SK-N-SH treated with all-trans-retinoic acid at 6 μM for 48 hours (cell line): ENCODE measurements around the gene CRAMP1.

Source experiments
- ATAC-seq: fragments of 200-7000 bp; cut with Tn5 transposase; 3 replicates; pipeline ENCODE4 v1.9.1; 2020; ENCODE audit warnings: mild to moderate bottlenecking, moderate library complexity
- BACH2 ChIP-seq: fragments of 250-450 bp; sonication (Bioruptor Pico); IDR thresholded peaks from 2 replicates; pipeline ENCODE4 v1.9.0; 2021; ENCODE audit warnings: mild to moderate bottlenecking, borderline replicate concordance
- CSDC2 ChIP-seq: fragments of 250-450 bp; sonication (Bioruptor Pico); IDR thresholded peaks from 2 replicates; pipeline ENCODE4 v1.5.0; 2020; ENCODE audit warnings: mild to moderate bottlenecking, moderate library complexity
- ESRRG ChIP-seq: fragments of 250-450 bp; sonication (Bioruptor Pico); IDR thresholded peaks from 2 replicates; pipeline ENCODE4 v1.6.1; 2021; ENCODE audit warnings: mild to moderate bottlenecking
- GLIS3 ChIP-seq: fragments of 250-450 bp; sonication (Bioruptor Pico); IDR thresholded peaks from 2 replicates; pipeline ENCODE4 v1.5.0; 2020; ENCODE audit warnings: mild to moderate bottlenecking, moderate library complexity
- ISL1 ChIP-seq: fragments of 250-450 bp; sonication (Bioruptor Pico); IDR thresholded peaks from 2 replicates; pipeline ENCODE4 v2.1.2; 2022; ENCODE audit warnings: mild to moderate bottlenecking, moderate library complexity
- OSR1 ChIP-seq: fragments of 250-450 bp; sonication (Bioruptor Pico); IDR thresholded peaks from 2 replicates; pipeline ENCODE4 v1.8.0; 2022; ENCODE audit warnings: moderate library complexity, mild to moderate bottlenecking, inconsistent platforms
- PPARA ChIP-seq: fragments of 250-450 bp; sonication (Bioruptor Pico); IDR thresholded peaks from 2 replicates; pipeline ENCODE4 v1.5.0; 2020; ENCODE audit warnings: mild to moderate bottlenecking, borderline replicate concordance
- RARB ChIP-seq: fragments of 250-450 bp; sonication (Bioruptor Pico); IDR thresholded peaks from 2 replicates; pipeline ENCODE4 v1.8.0; 2021; ENCODE audit warnings: mild to moderate bottlenecking, moderate library complexity
- SNAI2 ChIP-seq: fragments of 250-450 bp; sonication (Bioruptor Pico); IDR thresholded peaks from 2 replicates; pipeline ENCODE4 v1.5.0; 2020; ENCODE audit warnings: mild to moderate bottlenecking, moderate library complexity
- TCF4 ChIP-seq: fragments of 250-450 bp; sonication (Bioruptor Pico); IDR thresholded peaks from 2 replicates; pipeline ENCODE4 v1.8.0; 2021; ENCODE audit warnings: mild to moderate bottlenecking, moderate library complexity, borderline replicate concordance
- TOX ChIP-seq: fragments of 250-450 bp; sonication (Bioruptor Pico); IDR thresholded peaks from 2 replicates; pipeline ENCODE4 v1.8.0; 2021; ENCODE audit warnings: mild to moderate bottlenecking, moderate library complexity, borderline replicate concordance
- ZC3H10 ChIP-seq: fragments of 250-450 bp; sonication (Bioruptor Pico); IDR thresholded peaks from 2 replicates; pipeline ENCODE4 v1.5.1; 2021; ENCODE audit warnings: mild to moderate bottlenecking, moderate library complexity
- ZFP3 ChIP-seq: fragments of 250-450 bp; sonication (Bioruptor Pico); IDR thresholded peaks from 2 replicates; pipeline ENCODE4 v1.5.0; 2020; ENCODE audit warnings: mild to moderate bottlenecking, moderate library complexity
- ZNF565 ChIP-seq: fragments of 450-650 bp; formaldehyde crosslinking; conservative IDR thresholded peaks from 2 replicates; pipeline ENCODE4 v1.5.0; 2020; ENCODE audit warnings: low read depth, mild to moderate bottlenecking, moderate library complexity
- ZNF70 ChIP-seq: fragments of 450-650 bp; formaldehyde crosslinking; IDR thresholded peaks from 2 replicates; pipeline ENCODE4 v1.5.0; 2020; ENCODE audit warnings: mild to moderate bottlenecking, moderate library complexity
- ZNF8 ChIP-seq: fragments of 450-650 bp; formaldehyde crosslinking; IDR thresholded peaks from 2 replicates; pipeline ENCODE4 v1.5.0; 2020; ENCODE audit warnings: mild to moderate bottlenecking, moderate library complexity
- TF ChIP-seq, protein P1 (sequence below): fragments of 250-450 bp; sonication (Bioruptor Pico); IDR thresholded peaks from 2 replicates; pipeline ENCODE4 v1.5.0; 2020; ENCODE audit warnings: mild to moderate bottlenecking, moderate library complexity
- TF ChIP-seq, protein P2 (sequence below): fragments of 250-450 bp; sonication (Bioruptor Pico); IDR thresholded peaks from 2 replicates; pipeline ENCODE4 v1.8.0; 2020; ENCODE audit warnings: mild to moderate bottlenecking, moderate library complexity, borderline replicate concordance
- TF ChIP-seq, protein P3 (sequence below): fragments of 250-450 bp; sonication (Bioruptor Pico); IDR thresholded peaks from 2 replicates; pipeline ENCODE4 v1.5.1; 2020; ENCODE audit warnings: low read depth, mild to moderate bottlenecking, moderate library complexity
- TF ChIP-seq, protein P4 (sequence below): fragments of 250-450 bp; sonication (Bioruptor Pico); IDR thresholded peaks from 2 replicates; pipeline ENCODE4 v1.5.1; 2021; ENCODE audit warnings: mild to moderate bottlenecking, moderate library complexity
- TF ChIP-seq, protein P5 (sequence below): fragments of 250-450 bp; sonication (Bioruptor Pico); IDR thresholded peaks from 2 replicates; pipeline ENCODE4 v1.8.0; 2021; ENCODE audit warnings: low read depth, mild to moderate bottlenecking, moderate library complexity, borderline replicate concordance

CRAMP1 gene

DNA sequence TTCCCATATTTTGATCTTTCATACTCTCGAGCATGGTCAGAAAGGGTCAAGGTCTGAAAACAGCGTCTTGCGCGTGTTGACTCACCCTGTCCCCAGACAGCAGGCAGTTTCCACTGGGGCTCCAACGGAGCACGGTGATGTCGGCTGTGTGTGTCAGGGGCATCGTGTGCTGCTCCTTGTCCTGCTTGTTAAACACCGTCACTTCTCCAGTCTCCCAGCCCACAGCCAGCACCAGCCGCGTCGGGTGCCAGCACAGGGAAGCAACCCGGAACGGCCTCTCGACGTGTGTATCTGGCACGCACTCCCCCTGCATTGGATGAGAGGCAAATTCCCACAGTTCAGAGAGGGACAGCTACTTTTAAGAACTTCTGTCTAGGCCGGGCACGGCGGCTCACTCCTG lies 9.9 kb upstream of the CRAMP1 start:
- TF ChIP-seq, protein P1, sequence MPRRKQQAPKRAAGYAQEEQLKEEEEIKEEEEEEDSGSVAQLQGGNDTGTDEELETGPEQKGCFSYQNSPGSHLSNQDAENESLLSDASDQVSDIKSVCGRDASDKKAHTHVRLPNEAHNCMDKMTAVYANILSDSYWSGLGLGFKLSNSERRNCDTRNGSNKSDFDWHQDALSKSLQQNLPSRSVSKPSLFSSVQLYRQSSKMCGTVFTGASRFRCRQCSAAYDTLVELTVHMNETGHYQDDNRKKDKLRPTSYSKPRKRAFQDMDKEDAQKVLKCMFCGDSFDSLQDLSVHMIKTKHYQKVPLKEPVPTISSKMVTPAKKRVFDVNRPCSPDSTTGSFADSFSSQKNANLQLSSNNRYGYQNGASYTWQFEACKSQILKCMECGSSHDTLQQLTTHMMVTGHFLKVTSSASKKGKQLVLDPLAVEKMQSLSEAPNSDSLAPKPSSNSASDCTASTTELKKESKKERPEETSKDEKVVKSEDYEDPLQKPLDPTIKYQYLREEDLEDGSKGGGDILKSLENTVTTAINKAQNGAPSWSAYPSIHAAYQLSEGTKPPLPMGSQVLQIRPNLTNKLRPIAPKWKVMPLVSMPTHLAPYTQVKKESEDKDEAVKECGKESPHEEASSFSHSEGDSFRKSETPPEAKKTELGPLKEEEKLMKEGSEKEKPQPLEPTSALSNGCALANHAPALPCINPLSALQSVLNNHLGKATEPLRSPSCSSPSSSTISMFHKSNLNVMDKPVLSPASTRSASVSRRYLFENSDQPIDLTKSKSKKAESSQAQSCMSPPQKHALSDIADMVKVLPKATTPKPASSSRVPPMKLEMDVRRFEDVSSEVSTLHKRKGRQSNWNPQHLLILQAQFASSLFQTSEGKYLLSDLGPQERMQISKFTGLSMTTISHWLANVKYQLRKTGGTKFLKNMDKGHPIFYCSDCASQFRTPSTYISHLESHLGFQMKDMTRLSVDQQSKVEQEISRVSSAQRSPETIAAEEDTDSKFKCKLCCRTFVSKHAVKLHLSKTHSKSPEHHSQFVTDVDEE (CRISPR knock-in tag) = no peak
- TF ChIP-seq, protein P2, sequence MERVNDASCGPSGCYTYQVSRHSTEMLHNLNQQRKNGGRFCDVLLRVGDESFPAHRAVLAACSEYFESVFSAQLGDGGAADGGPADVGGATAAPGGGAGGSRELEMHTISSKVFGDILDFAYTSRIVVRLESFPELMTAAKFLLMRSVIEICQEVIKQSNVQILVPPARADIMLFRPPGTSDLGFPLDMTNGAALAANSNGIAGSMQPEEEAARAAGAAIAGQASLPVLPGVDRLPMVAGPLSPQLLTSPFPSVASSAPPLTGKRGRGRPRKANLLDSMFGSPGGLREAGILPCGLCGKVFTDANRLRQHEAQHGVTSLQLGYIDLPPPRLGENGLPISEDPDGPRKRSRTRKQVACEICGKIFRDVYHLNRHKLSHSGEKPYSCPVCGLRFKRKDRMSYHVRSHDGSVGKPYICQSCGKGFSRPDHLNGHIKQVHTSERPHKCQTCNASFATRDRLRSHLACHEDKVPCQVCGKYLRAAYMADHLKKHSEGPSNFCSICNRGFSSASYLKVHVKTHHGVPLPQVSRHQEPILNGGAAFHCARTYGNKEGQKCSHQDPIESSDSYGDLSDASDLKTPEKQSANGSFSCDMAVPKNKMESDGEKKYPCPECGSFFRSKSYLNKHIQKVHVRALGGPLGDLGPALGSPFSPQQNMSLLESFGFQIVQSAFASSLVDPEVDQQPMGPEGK (CRISPR knock-in tag) = no peak
- no peak for TF ChIP-seq BACH2
- no peak for TF ChIP-seq ZNF70 (CRISPR knock-in tag)
- no peak for TF ChIP-seq RARB
- no peak for TF ChIP-seq PPARA (CRISPR knock-in tag)
- no peak for TF ChIP-seq OSR1 (CRISPR knock-in tag)
- TF ChIP-seq ZNF8 (CRISPR knock-in tag) = no peak
- no peak for TF ChIP-seq ZC3H10 (CRISPR knock-in tag)
- no peak for TF ChIP-seq ISL1 (CRISPR knock-in tag)
- no peak for TF ChIP-seq SNAI2 (CRISPR knock-in tag)
- no peak for ATAC-seq

DNA sequence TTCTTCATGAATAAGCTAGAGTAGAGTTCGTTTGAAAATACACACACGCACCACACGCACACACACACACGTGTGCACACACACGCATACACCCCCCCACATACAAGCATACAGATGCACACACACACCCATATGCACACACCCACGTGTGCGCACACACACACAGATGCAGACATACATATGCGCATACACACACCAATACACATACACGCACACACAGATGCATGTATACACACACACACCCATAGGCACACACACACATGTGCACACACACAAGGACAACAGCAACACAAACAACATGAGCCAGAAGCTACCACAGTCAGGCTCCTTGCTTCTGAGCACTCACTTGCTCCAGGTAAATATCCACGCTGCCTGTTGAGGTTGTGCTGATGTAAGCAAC lies 5.4 kb upstream of the CRAMP1 start:
- ATAC-seq = no peak
- TF ChIP-seq ESRRG (CRISPR knock-in tag) (no peak), BACH2 (no peak)
- TF ChIP-seq, all 23 proteins: peak for 0

DNA sequence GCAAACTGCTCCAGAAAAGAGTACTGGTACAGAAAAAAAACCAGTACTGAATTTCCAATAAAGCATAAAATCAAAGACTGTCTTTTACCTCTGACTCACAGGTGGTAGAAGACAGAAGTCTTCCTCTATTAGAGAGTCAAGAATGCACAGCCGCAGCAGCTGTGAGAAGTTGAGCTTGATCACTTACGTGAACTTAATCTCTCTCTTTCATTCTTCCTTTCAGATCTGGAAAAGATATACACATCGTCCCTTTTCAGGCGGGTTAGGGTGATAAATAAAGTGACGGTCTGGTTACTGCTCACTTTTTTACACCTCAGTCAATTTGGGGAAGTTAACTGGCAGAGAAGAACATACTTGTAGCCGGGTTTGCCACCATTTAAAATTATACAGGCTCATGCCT lies 4.2 kb upstream of the CRAMP1 start:
- no peak for ATAC-seq
- TF ChIP-seq TCF4 (CRISPR knock-in tag) = no peak
- TF ChIP-seq TOX (CRISPR knock-in tag) = no peak
- no peak for TF ChIP-seq ZNF8 (CRISPR knock-in tag)
- TF ChIP-seq GLIS3 (CRISPR knock-in tag) = no peak
- TF ChIP-seq PPARA (CRISPR knock-in tag) = no peak
- no peak for TF ChIP-seq CSDC2 (CRISPR knock-in tag)
- TF ChIP-seq, protein P3, sequence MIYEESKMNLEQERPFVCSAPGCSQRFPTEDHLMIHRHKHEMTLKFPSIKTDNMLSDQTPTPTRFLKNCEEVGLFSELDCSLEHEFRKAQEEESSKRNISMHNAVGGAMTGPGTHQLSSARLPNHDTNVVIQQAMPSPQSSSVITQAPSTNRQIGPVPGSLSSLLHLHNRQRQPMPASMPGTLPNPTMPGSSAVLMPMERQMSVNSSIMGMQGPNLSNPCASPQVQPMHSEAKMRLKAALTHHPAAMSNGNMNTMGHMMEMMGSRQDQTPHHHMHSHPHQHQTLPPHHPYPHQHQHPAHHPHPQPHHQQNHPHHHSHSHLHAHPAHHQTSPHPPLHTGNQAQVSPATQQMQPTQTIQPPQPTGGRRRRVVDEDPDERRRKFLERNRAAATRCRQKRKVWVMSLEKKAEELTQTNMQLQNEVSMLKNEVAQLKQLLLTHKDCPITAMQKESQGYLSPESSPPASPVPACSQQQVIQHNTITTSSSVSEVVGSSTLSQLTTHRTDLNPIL (CRISPR knock-in tag) = no peak
- TF ChIP-seq, protein P4, sequence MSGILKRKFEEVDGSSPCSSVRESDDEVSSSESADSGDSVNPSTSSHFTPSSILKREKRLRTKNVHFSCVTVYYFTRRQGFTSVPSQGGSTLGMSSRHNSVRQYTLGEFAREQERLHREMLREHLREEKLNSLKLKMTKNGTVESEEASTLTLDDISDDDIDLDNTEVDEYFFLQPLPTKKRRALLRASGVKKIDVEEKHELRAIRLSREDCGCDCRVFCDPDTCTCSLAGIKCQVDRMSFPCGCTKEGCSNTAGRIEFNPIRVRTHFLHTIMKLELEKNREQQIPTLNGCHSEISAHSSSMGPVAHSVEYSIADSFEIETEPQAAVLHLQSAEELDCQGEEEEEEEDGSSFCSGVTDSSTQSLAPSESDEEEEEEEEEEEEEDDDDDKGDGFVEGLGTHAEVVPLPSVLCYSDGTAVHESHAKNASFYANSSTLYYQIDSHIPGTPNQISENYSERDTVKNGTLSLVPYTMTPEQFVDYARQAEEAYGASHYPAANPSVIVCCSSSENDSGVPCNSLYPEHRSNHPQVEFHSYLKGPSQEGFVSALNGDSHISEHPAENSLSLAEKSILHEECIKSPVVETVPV = no peak
- TF ChIP-seq ZFP3 = no peak
- TF ChIP-seq, protein P5, sequence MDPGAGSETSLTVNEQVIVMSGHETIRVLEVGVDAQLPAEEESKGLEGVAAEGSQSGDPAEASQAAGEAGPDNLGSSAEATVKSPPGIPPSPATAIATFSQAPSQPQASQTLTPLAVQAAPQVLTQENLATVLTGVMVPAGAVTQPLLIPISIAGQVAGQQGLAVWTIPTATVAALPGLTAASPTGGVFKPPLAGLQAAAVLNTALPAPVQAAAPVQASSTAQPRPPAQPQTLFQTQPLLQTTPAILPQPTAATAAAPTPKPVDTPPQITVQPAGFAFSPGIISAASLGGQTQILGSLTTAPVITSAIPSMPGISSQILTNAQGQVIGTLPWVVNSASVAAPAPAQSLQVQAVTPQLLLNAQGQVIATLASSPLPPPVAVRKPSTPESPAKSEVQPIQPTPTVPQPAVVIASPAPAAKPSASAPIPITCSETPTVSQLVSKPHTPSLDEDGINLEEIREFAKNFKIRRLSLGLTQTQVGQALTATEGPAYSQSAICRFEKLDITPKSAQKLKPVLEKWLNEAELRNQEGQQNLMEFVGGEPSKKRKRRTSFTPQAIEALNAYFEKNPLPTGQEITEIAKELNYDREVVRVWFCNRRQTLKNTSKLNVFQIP (CRISPR knock-in tag) = no peak
- no peak for TF ChIP-seq ZNF565
